BJ (cell line): ENCODE measurements around the gene CCDC175. TPM values are rescaled to one million over a fixed set of nuclear protein-coding genes. Genes with fewer than 3 reads are reported as not detected.

Experiments used
- CTCF ChIA-PET: fragments of 350-600 bp; formaldehyde crosslinking; extraction: SDS; loops from one replicate; lab custom pipeline; 2021; ENCODE audit warnings: antibody characterized with exemption, inconsistent platforms; lab: Yijun Ruan, JAX
- POLR2A ChIA-PET: fragments of 300-600 bp; sonication (Branson Sonifier 250); formaldehyde crosslinking; extraction: SDS; loops from one replicate; lab custom pipeline; 2021; ENCODE audit warnings: antibody characterized with exemption; lab: Charles Lee
- DNase-seq: peaks from one replicate; pipeline ENCODE4 v3.0.0-alpha.2; 2011; ENCODE audit warnings: low read depth
- H3K27me3 ChIP-seq: 2 replicates; pipeline ENCODE4 v1.6.0; 2011; ENCODE audit warnings: low read length; ENCODE audit not compliant: control insufficient read depth, insufficient read depth
- H3K36me3 ChIP-seq: 2 replicates; pipeline ENCODE4 v1.5.1; 2011; ENCODE audit warnings: low read length; ENCODE audit not compliant: control insufficient read depth, insufficient read depth
- H3K4me3 ChIP-seq: 2 replicates; pipeline ENCODE4 v1.5.1; 2011; ENCODE audit warnings: low read depth, mild to moderate bottlenecking, control low read depth, low read length
- CTCF ChIP-seq: IDR thresholded peaks from 2 replicates; pipeline ENCODE4 v1.5.1; 2011; ENCODE audit warnings: low read depth, mild to moderate bottlenecking, control low read depth, inconsistent platforms, low read length, moderate library complexity; ENCODE audit not compliant: insufficient read depth
- polyA plus RNA-seq: library from polyadenylated mRNA; depleted of rRNA; stranded (reverse); fragments of >200 nt; gene quantifications from 2 replicates; pipeline ENCODE4 v1.2.3, GENCODE V29; 2011

The CCDC175 gene
- polyA plus RNA-seq, 1 experiment: not detected

GRCh38 chr14:59482541-59483331 lies 93.9 kb downstream of the CCDC175 start:
- ChIA-PET CTCF (interaction anchor here (0.6 to 1.6 kb wide), 4 partner anchors 8 to 616 kb away, joined by 3 to 5 read pairs (median 4); no protein-coding TSS in a partner anchor), POLR2A (no interaction called here)
- peak; percentile 58 for DNase-seq
- H3K36me3 ChIP-seq: peaks cover 1% of the 10 kb centered on the region
- no peak for TF ChIP-seq CTCF
- peak overlapping the region; percentile 91 for H3K4me3 ChIP-seq
- no peaks in the 10 kb centered on the region for H3K27me3 ChIP-seq

- ChIA-PET POLR2A (no interaction called here), CTCF (interaction anchor here (0.6 kb wide), 1 partner anchor 100 kb away, joined by 3 read pairs; no protein-coding TSS in a partner anchor)
- no peaks in the 10 kb centered on the region for H3K27me3 ChIP-seq
- no peak for DNase-seq
- H3K36me3 ChIP-seq: peaks cover 1% of the 10 kb centered on the region
- TF ChIP-seq CTCF: no peak
- H3K4me3 ChIP-seq: peak overlapping the region; percentile 91
These were observed 94.6 kb downstream of the CCDC175 start for GRCh38 chr14:59481871-59482540.

GRCh38 chr14:59481407-59481806 lies 95.2 kb downstream of the CCDC175 start:
- Histone ChIP-seq H3K36me3 (peaks cover 2% of the 10 kb centered on the region), H3K27me3 (no peaks in the 10 kb centered on the region), H3K4me3 (no peak overlapping the region)
- TF ChIP-seq CTCF: no peak
- CTCF ChIA-PET: no interaction called here
- POLR2A ChIA-PET: no interaction called here
- no peak for DNase-seq

- ChIA-PET POLR2A (no interaction called here), CTCF (no interaction called here)
- no peak for DNase-seq
- Histone ChIP-seq H3K27me3 (no peaks in the 10 kb centered on the region), H3K36me3 (peaks cover 3% of the 10 kb centered on the region), H3K4me3 (no peak overlapping the region)
- TF ChIP-seq CTCF: no peak
These were observed 96.4 kb downstream of the CCDC175 start for GRCh38 chr14:59480166-59480565.

- ChIA-PET CTCF (no interaction called here), POLR2A (no interaction called here)
- DNase-seq: no peak
- Histone ChIP-seq H3K4me3 (no peak overlapping the region), H3K27me3 (no peaks in the 10 kb centered on the region), H3K36me3 (peaks cover 4% of the 10 kb centered on the region)
- no peak for TF ChIP-seq CTCF
These were observed 98.1 kb downstream of the CCDC175 start for GRCh38 chr14:59478540-59478939.
